Measurements from ENCODE around the gene LRRC8B.

- no peak for TF ChIP-seq EZH2 (IDR thresholded peaks at IDR 0.05; ENCODE audit: low read length)
- no peak for TF ChIP-seq CTCF (optimal IDR thresholded peaks at IDR 0.05 in 1 of 3, IDR thresholded peaks at IDR 0.05 in 1 of 3, conservative IDR thresholded peaks at IDR 0.05 in 1 of 3; ENCODE audit: extremely low read depth in 1 of 3, insufficient read depth in 2 of 3, low read length in 3 of 3)
Measured at GRCh38 chr1:89524369-89525168, at the start of gene LRRC8B.
